GM15510 (cell line): ENCODE results near the gene ZIC2.

ENCODE experiments used
- POLR2A ChIP-seq: IDR thresholded peaks from 3 replicates; pipeline ENCODE4 v1.6.1; 2011; ENCODE audit warnings: borderline replicate concordance; ENCODE audit not compliant: insufficient read length; ENCODE audit errors: extremely low read depth

Gene ZIC2

GRCh38 chr13:99968521-99969452 lies 12.8 kb upstream of the ZIC2 start:
- no peak for TF ChIP-seq POLR2A

- TF ChIP-seq POLR2A: no peak
Observed at GRCh38 chr13:99969453-99969918, 12.1 kb upstream of the ZIC2 start.

- TF ChIP-seq POLR2A: no peak
Observed at GRCh38 chr13:99969919-99970650, 11.5 kb upstream of the ZIC2 start.

GRCh38 chr13:99970651-99971575 lies 10.7 kb upstream of the ZIC2 start:
- no peak for TF ChIP-seq POLR2A

- TF ChIP-seq POLR2A: no peak
Observed at GRCh38 chr13:99971576-99972189, 9.9 kb upstream of the ZIC2 start, which contains the start of gene ZIC5. Gene ZIC5, minus strand, starts transcription at chr13:99971767. Its CDS starts 164 bp downstream, at chr13:99971603.

GRCh38 chr13:99972190-99972731 lies 9.3 kb upstream of the ZIC2 start:
- TF ChIP-seq POLR2A: no peak

- no peak for TF ChIP-seq POLR2A
Observed at GRCh38 chr13:99973163-99973807, 8.3 kb upstream of the ZIC2 start.

GRCh38 chr13:99973808-99974185 lies 7.8 kb upstream of the ZIC2 start:
- no peak for TF ChIP-seq POLR2A

- no peak for TF ChIP-seq POLR2A
Observed at GRCh38 chr13:99974296-99974938, 7.2 kb upstream of the ZIC2 start.

- TF ChIP-seq POLR2A: no peak
Observed at GRCh38 chr13:99974939-99975561, 6.5 kb upstream of the ZIC2 start.

- no peak for TF ChIP-seq POLR2A
Observed at GRCh38 chr13:99975626-99976025, 6.0 kb upstream of the ZIC2 start.

- TF ChIP-seq POLR2A: no peak
Observed at GRCh38 chr13:99976575-99976974, 5.0 kb upstream of the ZIC2 start.
